ENCODE results near the gene RND3. TPM values are rescaled to one million over a fixed set of nuclear protein-coding genes. Genes with fewer than 3 reads are reported as not detected.

The RND3 gene
- total and polyA plus RNA-seq, 2 donors (not counting 1 experiment from before 2014, with no cell fraction given) = not detected

- Mint-ChIP-seq H3K9me3 (ENCODE audit: insufficient read depth) (no peaks in the 10 kb centered on the region), H3K4me1 (no peaks in the 10 kb centered on the region), H3K4me3 (no peak overlapping the region), H3K27me3 (no peaks in the 10 kb centered on the region), H3K27ac (no peak overlapping the region)
- no peaks in the 10 kb centered on the region for H3K4me1 ChIP-seq (ENCODE audit: control insufficient read depth in 2 of 2, insufficient read depth in 2 of 2, low read length in 2 of 2)
- H3K27ac ChIP-seq (ENCODE audit: low read length in 2 of 2) = no peak overlapping the region
- H3K79me2 ChIP-seq (ENCODE audit: control insufficient read depth, insufficient read depth, low read length) = no peaks in the 10 kb centered on the region
- ChIA-PET CTCF (no interaction called here), POLR2A (no interaction called here)
- no peak for DNase-seq
- TF ChIP-seq EZH2 (IDR thresholded peaks at IDR 0.05; ENCODE audit: borderline replicate concordance, insufficient read depth, low read depth, low read length, poor library complexity, severe bottlenecking) (no peak), CTCF (IDR thresholded peaks at IDR 0.05) (no peak)
- H3K4me2 ChIP-seq (replicated peaks; ENCODE audit: low read depth, low read length, poor library complexity, severe bottlenecking) = no peak overlapping the region
- H3K27me3 ChIP-seq (replicated peaks in 1 of 4; ENCODE audit: control extremely low read depth in 1 of 4, control insufficient read depth in 3 of 4, insufficient read depth in 4 of 4, low read length in 3 of 4) = no peaks in the 10 kb centered on the region
- WGBS (ENCODE audit: insufficient coverage) = 40% methylated on average over 1 of the region's 5 CpGs
- no peak overlapping the region for H2AFZ ChIP-seq (ENCODE audit: insufficient read depth, low read depth, low read length, poor library complexity, severe bottlenecking)
- no peaks in the 10 kb centered on the region for H3K9me3 ChIP-seq (ENCODE audit: control extremely low read depth in 1 of 3, control insufficient read depth in 2 of 3, insufficient read depth in 1 of 3, low read length in 2 of 3)
- ATAC-seq (ENCODE audit: low read depth) = no peak
- no peak overlapping the region for H3K9ac ChIP-seq (ENCODE audit: low read length)
- H3K36me3 ChIP-seq (replicated peaks in 1 of 2; ENCODE audit: control extremely low read depth in 1 of 2, control insufficient read depth in 1 of 2, extremely low read depth in 1 of 2, insufficient read depth in 2 of 2, low read length in 1 of 2) = no peaks in the 10 kb centered on the region
- no peaks in the 10 kb centered on the region for H4K20me1 ChIP-seq (ENCODE audit: control insufficient read depth, insufficient read depth, low read length, poor library complexity, severe bottlenecking)
- intact Hi-C loops (cut with micrococcal nuclease) = no loop called here
- H3K4me3 ChIP-seq (ENCODE audit: control extremely low read depth in 1 of 5, extremely low read depth in 1 of 5, insufficient read depth in 1 of 5, low read depth in 2 of 5, low read length in 4 of 5) = no peak overlapping the region
Observed at GRCh38 chr2:150528861-150529801, 41.7 kb upstream of the RND3 start.

- Histone ChIP-seq H3K9me3 (ENCODE audit: control extremely low read depth in 1 of 3, control insufficient read depth in 2 of 3, insufficient read depth in 1 of 3, low read length in 2 of 3) (peaks cover 0 to 3% (median 0%) of the 10 kb centered on the region in 3 donors), H3K4me3 (ENCODE audit: control extremely low read depth in 1 of 5, extremely low read depth in 1 of 5, insufficient read depth in 1 of 5, low read depth in 2 of 5, low read length in 4 of 5) (no peak overlapping the region), H3K4me2 (replicated peaks; ENCODE audit: low read depth, low read length, poor library complexity, severe bottlenecking) (no peak overlapping the region), H3K27me3 (replicated peaks in 1 of 4; ENCODE audit: control extremely low read depth in 1 of 4, control insufficient read depth in 3 of 4, insufficient read depth in 4 of 4, low read length in 3 of 4) (no peaks in the 10 kb centered on the region), H4K20me1 (ENCODE audit: control insufficient read depth, insufficient read depth, low read length, poor library complexity, severe bottlenecking) (no peaks in the 10 kb centered on the region), H3K27ac (ENCODE audit: low read length in 2 of 2) (no peak overlapping the region), H3K4me1 (ENCODE audit: control insufficient read depth in 2 of 2, insufficient read depth in 2 of 2, low read length in 2 of 2) (no peaks in the 10 kb centered on the region), H3K79me2 (ENCODE audit: control insufficient read depth, insufficient read depth, low read length) (no peaks in the 10 kb centered on the region), H2AFZ (ENCODE audit: insufficient read depth, low read depth, low read length, poor library complexity, severe bottlenecking) (no peak overlapping the region), H3K36me3 (replicated peaks in 1 of 2; ENCODE audit: control extremely low read depth in 1 of 2, control insufficient read depth in 1 of 2, extremely low read depth in 1 of 2, insufficient read depth in 2 of 2, low read length in 1 of 2) (no peaks in the 10 kb centered on the region), H3K9ac (ENCODE audit: low read length) (no peak overlapping the region)
- no peak overlapping the region for H3K27ac Mint-ChIP-seq
- no peak for ATAC-seq (ENCODE audit: low read depth)
- H3K9me3 Mint-ChIP-seq (ENCODE audit: insufficient read depth) = peaks cover 5% of the 10 kb centered on the region
- H3K4me1 Mint-ChIP-seq = no peaks in the 10 kb centered on the region
- H3K4me3 Mint-ChIP-seq = no peak overlapping the region
- ChIA-PET CTCF (no interaction called here), POLR2A (no interaction called here)
- no peak for DNase-seq
- no peak for TF ChIP-seq CTCF (IDR thresholded peaks at IDR 0.05)
- TF ChIP-seq EZH2 (IDR thresholded peaks at IDR 0.05; ENCODE audit: borderline replicate concordance, insufficient read depth, low read depth, low read length, poor library complexity, severe bottlenecking) = no peak
- no peaks in the 10 kb centered on the region for H3K27me3 Mint-ChIP-seq
- intact Hi-C loops (cut with micrococcal nuclease) = no loop called here
Observed at GRCh38 chr2:150526827-150527226, 39.4 kb upstream of the RND3 start.
